ENCODE results near the gene FGB. TPM values are rescaled to one million over a fixed set of nuclear protein-coding genes. Genes with fewer than 3 reads are reported as not detected.

The FGB gene
- total and polyA plus RNA-seq, 2 experiments from 2014 or later, result not detected

DNA sequence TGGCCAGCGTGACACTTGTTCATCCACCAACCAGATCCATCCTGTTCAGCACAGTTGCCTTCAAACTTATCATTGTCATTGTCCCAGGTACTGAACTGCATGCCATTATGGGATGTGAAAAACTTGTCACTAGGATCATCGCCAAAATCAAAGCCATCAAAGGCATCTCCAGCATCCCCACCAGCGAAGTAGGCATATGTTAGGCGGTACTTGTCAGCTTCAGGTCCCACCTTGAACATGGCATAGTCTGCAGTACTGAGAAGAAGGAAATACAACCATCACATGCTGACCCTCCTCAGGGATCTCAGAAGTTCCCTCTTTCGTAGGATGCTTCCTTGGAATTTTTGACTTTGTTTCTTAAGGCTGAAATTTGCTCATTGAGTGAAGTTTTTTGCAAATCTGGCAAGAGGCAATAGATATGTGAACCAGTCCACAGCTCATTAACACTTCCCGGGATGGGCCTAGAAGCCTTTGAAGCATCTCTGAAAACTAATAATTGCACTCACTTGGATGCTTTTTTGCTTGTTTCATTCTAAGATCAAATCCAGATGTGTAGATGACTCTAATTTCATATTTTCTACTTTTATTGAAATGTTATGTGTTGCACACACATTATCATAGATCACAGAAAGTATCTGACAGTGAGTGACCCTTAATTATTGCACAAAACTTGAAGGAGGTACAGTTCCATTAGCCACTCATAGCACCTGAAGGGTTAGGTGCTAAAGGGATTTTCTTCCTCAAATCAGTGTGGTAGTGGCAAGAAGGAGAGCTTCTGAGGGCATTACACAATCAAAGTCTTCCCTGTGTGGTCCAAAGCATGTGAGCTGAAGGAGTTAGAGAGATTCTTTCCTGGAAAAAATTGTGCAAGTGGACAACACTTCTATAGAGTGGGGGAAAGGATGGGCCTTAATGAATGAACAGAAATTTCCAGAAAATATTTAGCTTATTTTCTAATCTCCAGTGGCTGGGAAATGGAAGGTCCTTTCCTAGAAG, 44.2 kb downstream of the FGB start:
- H3K4me2 ChIP-seq (ENCODE audit: unreplicated experiment), result no peak overlapping the region
- no peaks in the 10 kb centered on the region for H3F3A ChIP-seq (ENCODE audit: insufficient read depth)
- H2AFZ ChIP-seq, result no peak overlapping the region
- DNase-seq, result no peak
- peaks cover 25% of the 10 kb centered on the region for H3K27me3 ChIP-seq (replicated peaks; ENCODE audit: insufficient read depth)
- no peak overlapping the region for H3K27ac ChIP-seq
- no peaks in the 10 kb centered on the region for H3K79me2 ChIP-seq (ENCODE audit: insufficient read depth)
- H3K4me1 ChIP-seq (ENCODE audit: insufficient read depth), result no peaks in the 10 kb centered on the region
- WGBS, 2 experiments (ENCODE audit: low coverage in 1 of 2, low lambda C conversion rate in 2 of 2, missing lambda C conversion rate in 2 of 2), result 23 to 31% methylated on average over 6 of the region's 6 CpGs
- H3K9ac ChIP-seq, result no peak overlapping the region
- no peaks in the 10 kb centered on the region for H3K9me2 ChIP-seq (ENCODE audit: insufficient read depth)
- TF ChIP-seq EZH2 (IDR thresholded peaks at IDR 0.05; ENCODE audit: insufficient read depth, poor library complexity, severe bottlenecking) (no peak), EZH2phosphoT487 (IDR thresholded peaks at IDR 0.05; ENCODE audit: insufficient read depth, low read depth) (no peak)
- no peaks in the 10 kb centered on the region for H3K9me3 ChIP-seq (ENCODE audit: low read depth)
- in situ Hi-C loops (cut with MboI), result no loop called here
- H4K20me1 ChIP-seq (ENCODE audit: insufficient read depth), result no peaks in the 10 kb centered on the region
- H3K4me3 ChIP-seq, result no peak overlapping the region
- H3K36me3 ChIP-seq (ENCODE audit: low read depth), result no peaks in the 10 kb centered on the region

GRCh38 chr4:154608361-154609252, 45.8 kb downstream of the FGB start:
- H3K4me1 ChIP-seq (ENCODE audit: insufficient read depth), result no peaks in the 10 kb centered on the region
- no peak overlapping the region for H3K9ac ChIP-seq
- no peak for DNase-seq
- no peaks in the 10 kb centered on the region for H3K9me3 ChIP-seq (ENCODE audit: low read depth)
- no peaks in the 10 kb centered on the region for H3K9me2 ChIP-seq (ENCODE audit: insufficient read depth)
- H3K4me2 ChIP-seq (ENCODE audit: unreplicated experiment), result no peak overlapping the region
- no peak overlapping the region for H3K4me3 ChIP-seq
- in situ Hi-C loops (cut with MboI), result no loop called here
- no peaks in the 10 kb centered on the region for H3K79me2 ChIP-seq (ENCODE audit: insufficient read depth)
- no peak overlapping the region for H2AFZ ChIP-seq
- no peak overlapping the region for H3K27ac ChIP-seq
- WGBS, 2 experiments (ENCODE audit: low coverage in 1 of 2, low lambda C conversion rate in 2 of 2, missing lambda C conversion rate in 2 of 2), result 39 to 44% methylated on average over 3 of the region's 3 CpGs
- TF ChIP-seq EZH2phosphoT487 (IDR thresholded peaks at IDR 0.05; ENCODE audit: insufficient read depth, low read depth) (no peak), EZH2 (IDR thresholded peaks at IDR 0.05; ENCODE audit: insufficient read depth, poor library complexity, severe bottlenecking) (no peak)
- H3K36me3 ChIP-seq (ENCODE audit: low read depth), result no peaks in the 10 kb centered on the region
- H3K27me3 ChIP-seq (replicated peaks; ENCODE audit: insufficient read depth), result peaks cover 26% of the 10 kb centered on the region
- no peaks in the 10 kb centered on the region for H3F3A ChIP-seq (ENCODE audit: insufficient read depth)
- H4K20me1 ChIP-seq (ENCODE audit: insufficient read depth), result no peaks in the 10 kb centered on the region

DNA sequence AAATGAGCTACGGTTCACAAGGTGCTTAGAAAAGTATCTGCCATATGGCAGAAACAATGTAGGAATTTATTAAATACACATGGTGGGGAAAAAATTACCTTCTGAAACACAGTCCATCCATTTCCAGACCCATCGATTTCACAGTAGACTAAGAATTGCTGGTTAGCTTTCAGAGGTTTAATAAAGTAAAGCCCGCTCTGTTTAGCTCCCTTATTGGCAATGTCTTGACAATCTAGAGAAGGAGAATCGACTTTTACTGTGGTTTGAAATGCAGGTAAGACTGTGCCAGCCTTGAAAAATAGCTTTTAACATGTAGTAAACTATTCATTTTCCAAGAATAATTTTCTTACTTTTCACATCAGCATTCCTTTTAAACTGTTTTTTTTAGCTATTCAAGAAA, 46.7 kb downstream of the FGB start:
- H3K27me3 ChIP-seq (replicated peaks; ENCODE audit: insufficient read depth), result peaks cover 21% of the 10 kb centered on the region
- in situ Hi-C loops (cut with MboI), result no loop called here
- no peaks in the 10 kb centered on the region for H3K9me3 ChIP-seq (ENCODE audit: low read depth)
- H3K4me2 ChIP-seq (ENCODE audit: unreplicated experiment), result no peak overlapping the region
- H3K36me3 ChIP-seq (ENCODE audit: low read depth), result no peaks in the 10 kb centered on the region
- H3K79me2 ChIP-seq (ENCODE audit: insufficient read depth), result no peaks in the 10 kb centered on the region
- H3K9me2 ChIP-seq (ENCODE audit: insufficient read depth), result no peaks in the 10 kb centered on the region
- H2AFZ ChIP-seq, result no peak overlapping the region
- DNase-seq, result no peak
- H3F3A ChIP-seq (ENCODE audit: insufficient read depth), result no peaks in the 10 kb centered on the region
- no peak overlapping the region for H3K27ac ChIP-seq
- 9 to 15% methylated on average over 4 of the region's 4 CpGs for WGBS, 2 experiments (ENCODE audit: low coverage in 1 of 2, low lambda C conversion rate in 2 of 2, missing lambda C conversion rate in 2 of 2)
- no peak for TF ChIP-seq EZH2 (IDR thresholded peaks at IDR 0.05; ENCODE audit: insufficient read depth, poor library complexity, severe bottlenecking)
- no peak for TF ChIP-seq EZH2phosphoT487 (IDR thresholded peaks at IDR 0.05; ENCODE audit: insufficient read depth, low read depth)
- no peaks in the 10 kb centered on the region for H3K4me1 ChIP-seq (ENCODE audit: insufficient read depth)
- no peak overlapping the region for H3K4me3 ChIP-seq
- no peaks in the 10 kb centered on the region for H4K20me1 ChIP-seq (ENCODE audit: insufficient read depth)
- no peak overlapping the region for H3K9ac ChIP-seq

DNA sequence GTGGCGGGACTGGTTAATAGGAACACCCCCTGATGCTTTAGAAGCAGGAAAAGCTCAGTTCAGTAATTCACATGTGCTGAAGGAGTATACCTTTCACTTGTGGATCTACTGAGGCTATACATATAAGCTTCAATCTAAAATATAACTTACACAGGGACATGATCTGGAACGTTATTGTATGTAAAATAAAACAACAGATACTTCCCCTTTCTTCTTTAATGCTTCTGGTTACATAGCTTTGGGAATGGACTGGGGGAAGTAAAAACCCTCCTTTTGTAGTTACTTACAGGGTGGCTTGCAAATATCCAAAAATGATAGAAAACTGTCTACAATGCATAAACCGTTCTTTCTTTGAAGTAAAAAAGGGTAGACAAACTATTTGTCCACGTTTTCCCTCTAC, 47.8 kb downstream of the FGB start:
- H3K27me3 ChIP-seq (replicated peaks; ENCODE audit: insufficient read depth), result peaks cover 21% of the 10 kb centered on the region
- no peak for DNase-seq
- no peak overlapping the region for H3K4me3 ChIP-seq
- H3K9ac ChIP-seq, result no peak overlapping the region
- 9 to 12% methylated on average over 4 of the region's 4 CpGs for WGBS, 2 experiments (ENCODE audit: low coverage in 1 of 2, low lambda C conversion rate in 2 of 2, missing lambda C conversion rate in 2 of 2)
- H3K4me1 ChIP-seq (ENCODE audit: insufficient read depth), result no peaks in the 10 kb centered on the region
- no peak overlapping the region for H2AFZ ChIP-seq
- no peaks in the 10 kb centered on the region for H3K36me3 ChIP-seq (ENCODE audit: low read depth)
- in situ Hi-C loops (cut with MboI), result no loop called here
- H4K20me1 ChIP-seq (ENCODE audit: insufficient read depth), result no peaks in the 10 kb centered on the region
- no peaks in the 10 kb centered on the region for H3K9me3 ChIP-seq (ENCODE audit: low read depth)
- no peak overlapping the region for H3K4me2 ChIP-seq (ENCODE audit: unreplicated experiment)
- H3K9me2 ChIP-seq (ENCODE audit: insufficient read depth), result no peaks in the 10 kb centered on the region
- no peaks in the 10 kb centered on the region for H3F3A ChIP-seq (ENCODE audit: insufficient read depth)
- no peaks in the 10 kb centered on the region for H3K79me2 ChIP-seq (ENCODE audit: insufficient read depth)
- TF ChIP-seq EZH2 (IDR thresholded peaks at IDR 0.05; ENCODE audit: insufficient read depth, poor library complexity, severe bottlenecking) (no peak), EZH2phosphoT487 (IDR thresholded peaks at IDR 0.05; ENCODE audit: insufficient read depth, low read depth) (no peak)
- H3K27ac ChIP-seq, result no peak overlapping the region
